ENCODE data around the gene YARS1.
A peak's percentile ranks its signal among the peaks of the same experiment; 100 is the strongest.

GRCh38 chr1:32828341-32828740 is 11.2 kb upstream of the YARS1 start:
- peak; percentile 36; the same call in 1 of the 2 replicates for TF ChIP-seq CTCF (conservative IDR thresholded peaks at IDR 0.05)
- TF ChIP-seq EZH2 (IDR thresholded peaks at IDR 0.05; ENCODE audit: low read depth) = no peak

Measured in PC-9 (cell line).